GM19468 (cell line): Measurements from ENCODE around the gene LAMB2.

Experiments used
- ATAC-seq: cut with Tn5 transposase; IDR thresholded peaks from one replicate; pipeline ENCODE4 v1.9.1; 2021; ENCODE audit warnings: mild to moderate bottlenecking, moderate library complexity, moderate number of reproducible peaks; ENCODE audit not compliant: unreplicated experiment; ENCODE audit errors: extremely low read depth

The LAMB2 gene

DNA sequence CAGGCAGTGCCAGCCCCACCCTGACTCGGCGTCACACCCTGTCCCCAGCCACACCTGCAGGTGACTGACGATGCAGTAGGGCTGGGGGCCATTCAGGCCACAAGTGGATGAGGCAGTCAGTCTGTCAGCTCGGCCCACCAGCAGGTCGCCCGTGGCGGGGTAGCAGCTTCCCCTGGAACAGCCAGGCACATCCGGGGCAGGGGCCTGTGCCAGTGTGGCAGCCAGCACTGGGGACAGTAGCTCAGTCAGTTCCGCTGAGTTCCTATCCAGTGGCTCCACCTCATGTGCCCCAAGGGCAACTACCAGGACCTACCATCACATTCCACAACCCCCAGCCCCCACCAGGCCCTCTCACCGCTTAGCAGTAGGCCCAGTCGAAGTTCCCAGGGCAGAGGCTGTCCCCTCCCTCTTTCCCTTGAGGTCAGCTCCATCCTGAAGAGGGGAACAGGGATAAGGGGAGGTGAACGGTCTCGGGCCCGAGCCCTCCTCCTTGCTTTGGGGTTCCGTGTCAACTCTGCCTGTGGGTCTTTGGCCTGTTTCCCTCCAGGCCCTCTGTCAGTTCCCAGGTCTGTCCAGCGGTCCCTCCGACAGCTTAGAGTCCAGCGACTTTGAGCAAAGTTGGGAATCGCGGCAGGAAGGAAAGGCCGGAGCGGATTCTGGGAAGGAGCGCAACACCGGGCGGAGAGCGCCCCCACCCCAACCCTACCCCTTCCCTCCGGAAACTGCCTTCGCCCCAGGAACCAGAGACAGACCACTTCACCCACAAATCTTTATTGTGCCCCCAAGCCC is at the start of gene LAMB2:
LAMB2 (minus strand) TSS at position 614 of the 789 bp plus-strand sequence; CDS start at position 431, 183 bp downstream.
- no peak for ATAC-seq

DNA sequence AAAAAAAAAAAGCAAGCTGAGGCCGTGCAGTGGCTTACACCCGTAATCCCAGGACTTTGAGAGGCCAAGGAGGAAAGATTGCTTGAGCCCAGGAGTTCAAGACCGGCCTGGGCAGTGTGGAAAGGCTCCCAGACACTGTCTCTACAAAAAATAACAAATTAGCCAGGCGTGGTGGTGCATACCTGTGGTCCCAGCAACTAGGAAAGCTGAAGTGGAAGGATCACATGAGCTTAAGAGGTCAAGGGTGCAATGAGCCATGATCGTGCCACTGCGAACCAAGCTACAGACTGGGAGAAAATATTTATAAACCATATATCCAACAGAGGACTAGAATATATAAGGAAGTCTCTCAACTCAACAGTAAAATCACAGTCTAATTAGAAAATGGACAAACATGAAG is 48.5 kb upstream of the LAMB2 start:
- ATAC-seq = no peak

DNA sequence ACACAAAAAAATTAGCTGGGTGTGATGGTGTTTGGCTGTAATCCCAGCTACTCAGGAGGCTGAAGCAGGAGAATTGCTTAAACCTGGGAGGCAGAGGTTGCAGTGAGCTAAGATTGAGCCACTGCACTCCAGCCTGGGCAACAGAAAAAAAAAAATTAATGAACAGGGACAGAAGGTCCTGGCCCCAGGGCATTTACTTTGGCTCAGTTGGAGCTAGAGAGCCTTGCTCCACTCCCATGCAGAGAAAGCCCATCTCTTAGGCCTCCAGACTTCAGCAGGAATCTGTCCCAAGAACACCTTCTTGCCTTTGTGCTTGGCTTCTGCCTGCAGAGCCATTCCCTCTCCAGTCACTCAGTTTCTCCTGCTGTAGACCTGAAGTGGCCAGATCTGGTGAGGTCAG is 47.3 kb upstream of the LAMB2 start:
- ATAC-seq = no peak

DNA sequence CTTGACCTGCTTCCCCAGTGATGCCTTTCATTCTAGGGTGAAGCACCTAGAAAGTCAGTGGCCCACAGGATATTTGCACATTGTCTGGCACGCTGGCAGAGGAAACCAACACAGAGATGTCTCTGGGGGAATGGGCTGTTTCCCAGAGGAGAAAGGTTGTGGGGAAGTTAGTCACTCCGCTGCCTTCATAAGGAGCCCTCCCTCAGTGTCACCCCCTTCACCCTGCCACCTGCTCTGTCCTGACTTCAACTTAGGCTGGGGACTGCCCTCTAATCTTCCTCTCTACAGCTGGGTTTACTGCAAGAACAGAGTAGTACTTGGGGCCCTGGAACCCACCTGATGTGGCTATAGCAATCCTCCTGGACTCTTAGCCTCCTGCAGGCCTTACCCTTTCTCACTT is 44.2 kb upstream of the LAMB2 start:
- no peak for ATAC-seq

DNA sequence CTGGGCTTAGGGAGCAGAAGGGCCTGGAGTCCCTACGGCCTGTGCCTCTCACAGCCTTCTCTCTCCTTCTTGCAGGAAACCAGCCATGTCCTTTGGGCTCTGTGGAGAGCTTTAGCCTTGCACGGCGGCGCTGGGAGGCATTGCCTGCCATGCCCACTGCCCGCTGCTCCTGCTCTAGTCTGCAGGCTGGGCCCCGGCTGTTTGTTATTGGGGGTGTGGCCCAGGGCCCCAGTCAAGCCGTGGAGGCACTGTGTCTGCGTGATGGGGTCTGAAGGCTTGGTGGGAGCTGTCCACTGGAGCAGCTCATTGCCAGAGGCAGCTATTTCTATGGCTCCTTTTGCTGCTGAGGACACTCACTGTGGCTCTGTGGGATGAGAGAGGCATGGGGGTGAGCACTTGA is 42.7 kb upstream of the LAMB2 start:
- no peak for ATAC-seq

DNA sequence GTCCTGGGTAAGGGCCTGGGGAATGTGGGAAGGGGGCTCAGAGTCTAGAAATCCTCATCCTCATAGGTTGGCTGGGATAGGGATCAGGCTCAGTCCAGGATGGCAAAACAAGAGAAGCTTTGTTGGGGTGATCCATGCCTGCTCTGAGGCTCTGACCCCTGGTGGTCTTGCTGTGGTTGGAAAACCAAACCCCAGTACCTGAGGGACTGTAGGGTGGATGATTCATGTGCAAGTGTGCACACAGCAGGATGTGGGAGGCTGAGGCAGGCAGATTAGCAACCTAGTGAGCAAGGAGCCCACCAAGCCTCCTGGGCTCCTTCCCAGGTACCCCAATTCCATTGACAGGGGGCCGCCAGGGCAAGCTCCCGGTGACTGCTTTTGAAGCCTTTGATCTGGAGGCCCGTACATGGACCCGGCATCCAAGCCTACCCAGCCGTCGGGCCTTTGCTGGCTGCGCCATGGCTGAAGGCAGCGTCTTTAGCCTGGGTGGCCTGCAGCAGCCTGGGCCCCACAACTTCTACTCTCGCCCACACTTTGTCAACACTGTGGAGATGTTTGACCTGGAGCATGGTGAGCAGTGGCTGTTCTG is 41.6 kb upstream of the LAMB2 start:
- no peak for ATAC-seq

DNA sequence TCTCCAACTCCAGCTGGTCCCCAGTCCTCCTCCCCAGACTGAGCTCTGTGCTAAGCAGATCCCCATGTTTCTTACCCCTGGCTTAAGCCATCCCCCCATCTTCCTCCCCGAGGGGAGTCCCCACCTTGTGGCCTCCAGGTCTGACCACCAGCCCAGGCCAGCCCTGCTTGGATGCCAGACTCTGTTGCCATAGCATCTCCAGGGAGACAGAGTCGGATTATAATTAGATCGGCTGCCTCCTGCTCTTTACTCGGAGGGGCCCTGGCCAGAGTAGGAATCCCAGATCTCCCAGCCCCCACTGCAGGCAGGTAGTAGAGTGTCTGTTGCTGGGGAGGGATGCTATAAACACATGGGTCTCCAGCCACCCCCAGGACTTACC is 40.9 kb upstream of the LAMB2 start:
- no peak for ATAC-seq

DNA sequence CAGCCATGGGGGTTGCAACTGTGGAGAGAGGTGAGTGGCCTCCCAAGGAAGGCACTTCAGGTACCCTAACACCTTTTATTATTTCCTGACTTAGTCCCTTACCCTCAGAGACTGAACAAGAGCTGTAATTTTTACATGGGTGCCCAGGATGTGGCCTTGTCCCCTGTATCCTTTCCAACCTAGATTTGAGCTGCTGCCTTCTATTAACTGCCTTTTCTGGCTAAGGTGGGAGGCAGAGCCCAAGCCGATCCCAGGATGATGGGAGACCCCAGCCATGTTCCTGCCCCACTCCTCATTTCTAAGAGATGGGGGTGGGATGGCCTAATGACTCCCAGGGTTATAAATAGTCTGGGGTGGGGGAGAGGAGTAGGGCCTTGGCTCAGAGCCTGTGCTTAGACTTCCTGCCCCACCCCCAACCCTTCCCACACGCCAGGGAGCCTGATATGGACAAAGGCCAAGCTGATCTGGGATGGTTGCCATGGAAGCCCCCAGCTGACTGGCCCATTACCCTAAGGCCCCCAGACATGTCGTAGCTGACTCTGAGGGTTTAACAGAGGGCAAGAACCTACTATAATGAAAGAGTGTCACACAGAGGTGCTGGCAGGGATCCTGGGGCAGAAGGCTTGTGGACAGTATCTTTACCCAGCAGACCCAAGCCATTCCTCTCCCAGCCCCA is 40.4 kb upstream of the LAMB2 start:
- no peak for ATAC-seq

DNA sequence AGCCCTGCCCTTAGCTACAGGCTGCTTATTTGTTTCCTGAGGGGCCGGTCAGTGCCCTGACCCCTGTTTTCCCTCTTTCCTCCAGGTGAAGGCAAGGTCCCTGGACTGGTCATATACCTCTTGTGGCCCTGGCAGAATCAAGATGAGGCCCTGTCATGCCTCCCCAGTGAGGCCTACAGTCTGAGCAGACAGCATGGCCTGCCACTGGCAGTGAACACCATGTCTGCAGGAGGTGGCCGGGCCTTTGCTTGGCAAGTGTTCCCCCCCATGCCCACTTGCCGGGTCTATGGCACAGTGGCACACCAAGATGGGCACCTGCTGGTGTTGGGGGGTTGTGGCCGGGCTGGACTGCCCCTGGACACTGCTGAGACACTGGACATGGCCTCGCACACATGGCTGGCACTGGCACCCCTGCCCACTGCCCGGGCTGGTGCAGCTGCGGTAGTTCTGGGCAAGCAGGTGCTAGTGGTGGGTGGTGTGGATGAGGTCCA is 39.7 kb upstream of the LAMB2 start:
- ATAC-seq = no peak

DNA sequence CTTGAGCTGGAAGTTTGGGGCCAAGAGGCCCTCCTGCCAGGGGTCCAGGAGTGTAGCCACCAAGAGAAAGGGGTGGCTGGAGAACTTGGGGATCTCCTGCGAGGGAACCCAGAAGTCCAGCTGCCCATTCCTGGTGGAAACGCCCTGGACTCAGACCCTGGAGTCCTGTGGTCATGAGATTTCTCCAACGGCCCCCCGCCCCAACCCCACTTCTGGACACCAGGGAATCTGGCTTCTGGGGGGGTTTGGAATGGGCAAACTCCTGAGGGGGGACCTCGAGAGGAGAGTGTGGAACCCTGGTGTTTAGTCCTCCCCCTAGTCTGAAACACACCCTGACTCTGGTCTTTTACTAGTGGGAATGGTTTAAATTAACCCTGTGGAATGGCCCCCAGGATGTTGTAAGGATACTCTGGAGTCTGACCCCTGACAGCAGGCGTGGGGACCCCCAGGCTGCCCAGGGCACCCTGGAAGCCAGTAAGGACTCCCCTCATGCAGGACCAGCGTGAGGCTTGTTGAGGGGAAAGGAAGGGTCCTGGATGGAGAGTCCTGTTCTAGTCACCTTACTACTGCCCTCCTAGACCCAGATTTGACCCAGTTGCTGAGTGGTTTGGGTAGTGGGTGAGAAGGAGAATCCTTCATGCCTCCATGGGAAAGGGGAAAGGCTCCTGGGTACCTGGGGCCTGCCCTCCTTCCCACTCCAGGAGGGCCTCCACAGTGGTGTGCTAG is 39.1 kb upstream of the LAMB2 start:
- ATAC-seq = no peak

DNA sequence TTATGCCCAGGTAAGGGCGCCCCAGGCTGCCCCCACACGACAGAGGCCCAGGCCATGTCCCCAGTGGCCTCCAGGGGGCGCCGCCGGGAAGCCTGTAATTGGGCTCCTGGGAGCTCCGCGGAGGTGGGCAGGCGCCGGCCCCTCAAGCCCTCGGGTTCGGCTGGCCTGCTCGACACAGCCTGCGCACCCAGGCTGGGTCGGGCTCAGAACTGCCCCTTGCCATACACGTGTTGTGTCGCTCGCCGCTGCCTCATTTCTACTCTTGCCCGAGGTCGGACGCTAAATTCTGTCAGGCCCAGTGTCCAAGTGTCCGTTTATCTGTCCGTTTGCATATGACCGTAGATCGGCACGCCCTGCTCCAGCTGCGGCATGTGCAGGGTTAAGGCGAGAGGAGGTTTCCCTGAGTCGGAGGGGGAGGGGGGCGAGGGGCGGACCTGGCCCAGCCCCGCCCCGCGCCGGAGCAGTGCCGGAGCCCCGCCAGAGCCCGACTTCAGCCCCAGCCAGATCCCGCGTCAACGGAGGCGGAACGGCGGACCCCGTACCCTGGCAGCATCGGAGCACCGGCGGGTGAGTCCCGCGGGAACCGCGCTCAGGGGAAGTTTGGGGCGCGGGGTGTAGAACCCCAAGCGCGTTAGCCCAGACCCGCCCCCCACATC is 38.4 kb upstream of the LAMB2 start, which contains the start of gene KLHDC8B:
KLHDC8B (plus strand) TSS at position 480 of the 656 bp plus-strand sequence. CDS start 1,172 bp downstream, outside the sequence.
- no peak for ATAC-seq

DNA sequence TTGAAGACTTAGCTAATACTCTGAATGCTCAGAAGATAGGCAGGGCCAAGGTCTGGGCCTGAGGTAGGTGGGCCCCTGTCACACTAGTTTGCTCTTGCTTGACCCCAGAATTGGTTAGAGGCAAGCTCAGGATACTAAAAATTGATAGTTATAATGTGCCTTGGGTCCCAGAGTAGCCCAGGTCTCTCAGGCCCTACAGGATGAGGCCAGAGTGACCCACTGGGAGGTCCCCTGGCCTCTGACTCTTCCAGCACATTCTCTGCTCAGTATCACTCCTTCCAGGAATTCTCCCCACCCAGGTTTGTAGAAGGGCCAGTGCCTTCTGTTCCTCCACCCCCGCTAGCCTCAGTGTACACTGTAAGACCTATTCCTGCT is 37.9 kb upstream of the LAMB2 start:
- ATAC-seq = no peak

DNA sequence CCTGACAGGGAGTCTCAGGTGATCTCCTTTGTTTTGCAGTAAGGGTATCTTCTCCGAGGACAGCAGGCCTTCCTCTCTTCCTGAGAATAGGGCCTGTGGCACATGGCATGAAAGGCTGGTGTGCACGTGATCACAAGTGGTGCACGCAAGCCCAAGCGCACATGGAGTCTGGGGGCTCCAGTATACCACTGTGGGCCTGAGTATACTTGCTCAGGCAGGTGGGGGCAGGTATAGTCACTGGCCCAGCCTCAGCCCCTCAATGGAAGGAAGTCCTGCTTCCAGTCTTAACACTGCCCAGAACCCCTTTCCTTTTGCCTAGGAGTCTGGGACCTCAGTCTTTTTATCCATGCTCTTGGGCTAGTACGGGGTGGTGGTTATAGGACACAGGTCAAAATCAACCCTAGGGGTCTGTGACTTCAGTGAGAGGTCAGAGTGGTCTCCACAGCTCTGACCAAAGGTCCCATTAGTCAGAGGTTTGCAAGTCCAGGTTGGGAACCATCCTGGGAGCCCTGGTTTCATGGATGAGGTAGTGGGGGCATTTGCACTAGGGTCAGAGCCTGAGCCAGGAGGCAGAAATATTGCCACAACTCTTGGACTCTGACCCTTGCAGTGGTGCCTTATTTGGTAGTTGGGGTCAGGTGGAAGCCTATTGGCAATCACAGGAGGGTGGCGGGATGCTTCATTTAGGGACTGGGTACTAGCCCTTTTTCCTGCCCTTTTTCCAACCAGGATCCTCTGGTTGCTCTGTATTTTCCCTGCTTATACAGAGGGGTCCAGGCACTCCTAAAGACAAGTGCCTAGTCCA is 34.1 kb upstream of the LAMB2 start:
- ATAC-seq = no peak

DNA sequence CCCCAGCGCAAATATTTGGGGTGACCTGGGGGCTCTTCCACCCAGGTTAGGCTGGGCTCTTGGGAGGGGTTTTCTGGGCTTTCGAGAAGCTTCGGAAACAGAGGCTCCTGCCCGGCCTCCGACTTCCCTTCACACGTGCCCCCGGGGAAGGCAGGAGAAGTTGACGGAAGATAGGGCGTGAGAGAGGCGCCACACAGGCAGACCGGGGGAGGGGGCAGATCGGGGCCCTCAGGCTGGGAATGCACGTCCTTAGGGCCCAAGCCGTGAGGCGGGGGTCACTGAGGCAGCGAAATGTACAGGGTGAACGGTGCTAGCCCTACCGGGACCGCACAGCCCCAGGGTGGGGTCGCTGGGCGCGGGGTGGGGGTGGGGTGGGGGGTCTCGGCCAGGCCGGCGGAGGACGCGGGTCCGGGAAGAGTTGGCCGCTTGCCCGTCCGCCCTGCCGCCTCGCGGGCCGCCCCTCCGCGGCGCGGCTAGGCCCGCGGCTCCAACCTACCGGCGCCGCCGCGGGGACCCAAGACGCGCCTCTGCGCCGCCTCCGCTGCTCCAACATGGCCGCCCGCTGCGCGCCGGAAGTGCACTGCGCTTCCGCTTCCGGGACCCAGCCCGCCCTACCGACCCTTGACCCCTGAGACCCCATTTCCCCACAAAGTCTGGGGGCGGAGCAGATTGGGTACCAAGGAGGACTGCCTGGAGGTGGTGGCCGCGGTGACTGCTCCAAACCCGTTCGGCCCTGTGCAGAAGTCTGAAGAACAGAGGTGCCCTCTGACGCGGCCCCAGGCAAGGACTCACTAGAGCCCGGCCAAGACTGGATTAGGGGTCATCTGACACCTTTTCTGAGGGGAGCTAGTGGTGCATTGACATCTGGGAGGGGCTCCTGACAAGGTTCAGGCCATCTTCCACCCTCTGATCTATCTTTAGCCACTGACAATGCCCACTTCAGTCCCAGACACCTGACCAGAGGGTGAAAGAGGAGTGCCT is 33.2 kb upstream of the LAMB2 start, which contains the start of gene CCDC71:
CCDC71 (minus strand) TSS at position 561 of the 981 bp plus-strand sequence. CDS start 2,123 bp downstream, outside the sequence.
- ATAC-seq = no peak

DNA sequence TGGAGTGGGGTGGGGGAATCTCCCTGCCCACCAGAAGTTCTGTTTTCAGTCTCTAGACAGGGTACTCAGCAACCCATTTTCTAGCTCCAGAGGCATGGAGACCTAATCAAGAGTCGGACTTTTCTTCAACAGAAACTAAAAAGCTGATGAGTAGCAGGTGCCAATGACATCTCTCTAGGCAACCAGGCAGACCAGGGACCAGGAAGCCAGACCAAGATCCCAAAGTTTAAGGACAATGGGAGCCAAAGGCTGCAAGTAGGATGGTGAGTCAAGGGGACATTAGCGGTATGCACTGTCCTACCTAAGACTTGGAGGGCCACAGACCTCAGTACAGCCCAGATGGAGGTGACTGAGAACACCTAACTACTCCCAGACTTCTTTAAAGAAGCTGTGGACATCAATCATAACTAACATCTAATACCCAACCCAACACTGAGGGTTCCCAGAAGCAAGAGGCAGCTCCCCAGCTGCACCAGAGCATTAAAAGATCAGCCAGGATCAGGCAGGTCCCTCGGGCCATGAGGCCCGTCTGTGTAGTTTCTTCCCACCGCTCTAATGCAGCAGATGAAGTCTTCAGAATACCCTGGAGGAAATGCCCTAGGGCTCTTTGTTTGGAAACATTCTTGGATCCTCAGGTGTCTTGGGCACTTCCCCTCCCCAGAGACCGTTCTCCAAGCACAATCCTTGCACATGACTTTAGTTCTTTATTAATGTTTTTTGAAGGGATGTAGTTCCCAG is 32.3 kb upstream of the LAMB2 start:
- no peak for ATAC-seq

DNA sequence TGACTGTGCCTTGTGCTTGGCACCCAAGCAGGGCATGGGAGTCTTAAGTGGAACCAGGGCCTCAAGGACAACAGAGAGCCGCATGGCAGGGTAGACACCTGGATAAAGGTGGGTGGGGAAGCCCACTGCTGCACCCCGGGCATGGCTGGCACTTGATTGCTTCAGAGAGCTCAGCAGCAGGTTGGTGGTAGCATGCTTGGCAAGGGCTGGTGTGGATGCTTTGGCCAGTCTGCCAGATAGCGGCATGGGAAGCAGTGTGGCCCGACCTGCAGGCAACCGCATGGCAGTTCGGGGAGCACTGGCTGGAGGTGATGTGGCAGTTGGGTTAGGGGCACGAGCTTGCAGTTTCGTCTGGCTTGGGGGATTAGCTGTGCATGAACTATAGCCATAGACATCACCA is 30.8 kb upstream of the LAMB2 start:
- no peak for ATAC-seq

DNA sequence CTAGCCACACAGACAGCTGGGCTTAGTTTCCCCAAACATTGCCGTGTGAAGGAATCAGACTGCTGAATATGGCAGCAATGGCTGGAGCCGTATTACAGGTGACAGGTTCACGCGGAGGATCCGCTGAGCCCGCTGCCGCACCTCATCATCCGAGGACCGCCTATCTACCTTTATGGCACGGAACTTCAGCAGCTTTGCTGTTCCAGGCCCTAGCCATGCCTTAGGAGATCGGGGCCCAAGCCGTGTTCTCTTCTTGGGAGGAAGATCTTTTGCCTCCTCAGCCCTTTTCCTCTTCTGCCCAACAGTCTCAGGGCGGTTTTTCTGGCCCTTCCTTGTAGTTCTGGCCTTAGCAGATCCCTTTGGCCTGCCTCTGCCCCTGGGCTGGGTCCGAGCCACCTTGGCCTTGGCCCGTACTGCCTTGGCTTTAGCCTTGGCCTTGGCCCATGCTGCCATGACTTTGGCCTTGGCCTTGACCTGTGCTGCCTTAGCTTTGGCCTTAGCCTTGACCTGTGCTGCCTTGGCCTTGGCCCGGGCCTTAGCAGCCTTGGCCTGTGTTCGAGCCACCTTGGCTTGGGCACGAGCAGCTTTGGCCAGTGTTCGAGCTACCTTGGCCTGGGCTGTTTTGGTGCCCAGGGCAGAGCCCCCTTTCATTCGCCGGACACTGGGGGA is 30.0 kb upstream of the LAMB2 start:
- ATAC-seq = no peak
